Measurements from ENCODE around the gene IL17RA. TPM values are rescaled to one million over a fixed set of nuclear protein-coding genes. Genes with fewer than 3 reads are reported as not detected.

IL17RA gene
- total and polyA plus RNA-seq, 7 experiments from 2014 or later, result 45.8 to 91.8 (median 70.4) TPM

DNA sequence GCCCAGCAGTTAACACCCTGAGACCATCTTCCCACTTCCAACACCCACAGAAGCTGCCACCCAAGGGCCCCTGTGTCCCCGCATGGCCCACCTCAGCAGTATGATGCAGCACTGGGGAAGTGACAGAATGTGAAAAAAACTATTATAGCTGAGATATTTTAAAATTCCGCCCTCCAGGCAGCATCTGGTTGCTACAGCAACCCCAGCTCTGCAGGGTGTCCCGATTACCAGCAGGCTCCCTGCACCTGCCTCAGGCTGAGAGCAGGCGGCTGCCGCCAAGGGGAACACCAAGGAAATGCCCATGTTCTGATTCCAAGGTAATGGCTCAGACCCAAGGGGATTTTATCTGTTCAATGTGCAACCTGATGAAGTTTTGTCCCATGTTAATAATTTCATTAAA is 46.9 kb downstream of the IL17RA start:
- no peak for DNase-seq
- no peaks in the 10 kb centered on the region for H3K4me1 ChIP-seq (ENCODE audit: control insufficient read depth in 2 of 2, insufficient read depth in 2 of 2, low read length in 2 of 2)
- POLR2A ChIA-PET, result no interaction called here
- H3K27me3 ChIP-seq (ENCODE audit: control insufficient read depth in 2 of 2, insufficient read depth in 2 of 2, low read length in 2 of 2), result no peaks in the 10 kb centered on the region
- no peaks in the 10 kb centered on the region for H3K9me3 ChIP-seq (ENCODE audit: control insufficient read depth in 2 of 3, low read length in 3 of 3)
- no peak overlapping the region for H3K4me3 ChIP-seq (ENCODE audit: low read length)
- ATAC-seq, result no peak
- H3K27me3 Mint-ChIP-seq, result peaks cover 0 to 18% (median 0%) of the 10 kb centered on the region in 5 donors
- H3K27ac ChIP-seq (ENCODE audit: low read depth, low read length), result no peak overlapping the region
- H3K9me3 Mint-ChIP-seq, result no peaks in the 10 kb centered on the region
- CTCF ChIA-PET, result no interaction called here
- H3K4me1 Mint-ChIP-seq, result peaks cover 0 to 5% (median 0%) of the 10 kb centered on the region in 7 donors
- no peak overlapping the region for H3K27ac Mint-ChIP-seq
- H3K4me3 Mint-ChIP-seq, result no peak overlapping the region
- H3K36me3 Mint-ChIP-seq, result peaks cover 0 to 4% (median 2%) of the 10 kb centered on the region in 5 donors
- intact Hi-C loops (cut with micrococcal nuclease), result loop anchor here in 1 of 2 donors (2.0 kb wide), 1 partner anchor 15 kb away; no protein-coding TSS in a partner anchor
- H3K36me3 ChIP-seq (ENCODE audit: control insufficient read depth in 2 of 3, insufficient read depth in 3 of 3, low read length in 3 of 3), result no peaks in the 10 kb centered on the region

DNA sequence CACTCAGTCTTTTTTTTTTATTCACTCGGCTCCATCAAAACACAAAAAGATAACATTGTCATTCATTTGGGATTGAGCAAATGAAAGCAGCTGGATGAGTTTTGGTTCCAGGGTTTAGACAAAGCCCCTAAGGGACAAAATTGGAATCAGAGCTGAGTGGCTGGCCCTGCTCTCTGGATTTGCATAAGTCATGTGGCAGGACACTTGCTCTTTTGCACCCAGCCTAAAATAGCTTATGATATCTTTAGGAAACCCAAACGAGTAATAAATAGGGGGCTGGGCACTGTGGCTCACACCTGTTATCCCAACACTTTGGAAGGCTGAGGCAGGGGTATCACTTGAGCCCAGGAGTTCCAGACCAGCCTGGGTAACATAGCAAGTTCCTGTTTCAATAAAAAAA is 47.3 kb downstream of the IL17RA start:
- intact Hi-C loops (cut with micrococcal nuclease), result no loop called here
- no peak overlapping the region for H3K27ac Mint-ChIP-seq

DNA sequence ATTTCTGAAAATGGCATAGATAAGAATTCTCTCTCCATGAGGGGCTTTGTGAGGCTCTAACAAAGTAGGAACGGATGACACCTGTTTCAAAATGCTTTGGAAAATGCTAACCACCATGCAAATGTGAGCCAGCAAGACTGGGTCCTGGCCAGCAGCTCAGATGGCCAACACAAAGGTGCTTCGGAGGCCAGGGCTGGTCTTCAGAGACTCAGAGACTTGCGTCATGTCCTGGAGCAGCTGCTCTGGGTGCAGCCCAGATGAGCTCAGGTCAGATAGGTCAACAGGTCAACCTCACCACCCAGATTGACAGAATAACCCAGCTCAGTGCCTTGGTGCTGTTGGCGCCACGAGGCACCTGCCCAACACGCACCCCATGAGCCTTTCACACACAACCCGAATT is 48.3 kb downstream of the IL17RA start:
- ATAC-seq (no peak), DNase-seq (no peak)
- H3K4me3 ChIP-seq (ENCODE audit: low read length), result no peak overlapping the region
- Mint-ChIP-seq H3K27ac (no peak overlapping the region), H3K36me3 (peaks cover 2 to 4% (median 3%) of the 10 kb centered on the region in 5 donors), H3K4me1 (peaks cover 0 to 5% (median 0%) of the 10 kb centered on the region in 7 donors), H3K4me3 (no peak overlapping the region), H3K27me3 (peaks cover 0 to 14% (median 0%) of the 10 kb centered on the region in 5 donors), H3K9me3 (no peaks in the 10 kb centered on the region)
- ChIA-PET CTCF (no interaction called here), POLR2A (interaction anchor here (0.6 kb wide), 1 partner anchor 42 kb away, joined by 3 read pairs; no protein-coding TSS in a partner anchor)
- H3K9me3 ChIP-seq (ENCODE audit: control insufficient read depth in 2 of 3, low read length in 3 of 3), result no peaks in the 10 kb centered on the region
- no peaks in the 10 kb centered on the region for H3K27me3 ChIP-seq (ENCODE audit: control insufficient read depth in 2 of 2, insufficient read depth in 2 of 2, low read length in 2 of 2)
- H3K27ac ChIP-seq (ENCODE audit: low read depth, low read length), result no peak overlapping the region
- H3K36me3 ChIP-seq (ENCODE audit: control insufficient read depth in 2 of 3, insufficient read depth in 3 of 3, low read length in 3 of 3), result peaks cover 0 to 8% (median 0%) of the 10 kb centered on the region in 3 experiments
- H3K4me1 ChIP-seq (ENCODE audit: control insufficient read depth in 2 of 2, insufficient read depth in 2 of 2, low read length in 2 of 2), result no peaks in the 10 kb centered on the region
- intact Hi-C loops (cut with micrococcal nuclease), result no loop called here

More for the DNA sequence above, 47.3 kb downstream of the IL17RA start:
- ChIA-PET CTCF (no interaction called here), POLR2A (no interaction called here)
- Mint-ChIP-seq H3K36me3 (peaks cover 0 to 4% (median 2%) of the 10 kb centered on the region in 5 donors), H3K9me3 (no peaks in the 10 kb centered on the region), H3K27me3 (peaks cover 0 to 14% (median 0%) of the 10 kb centered on the region in 5 donors), H3K4me3 (no peak overlapping the region), H3K4me1 (peaks cover 0 to 5% (median 0%) of the 10 kb centered on the region in 7 donors)
- DNase-seq (no peak), ATAC-seq (no peak)
- Histone ChIP-seq H3K4me3 (ENCODE audit: low read length) (no peak overlapping the region), H3K9me3 (ENCODE audit: control insufficient read depth in 2 of 3, low read length in 3 of 3) (no peaks in the 10 kb centered on the region), H3K36me3 (ENCODE audit: control insufficient read depth in 2 of 3, insufficient read depth in 3 of 3, low read length in 3 of 3) (no peaks in the 10 kb centered on the region), H3K27ac (ENCODE audit: low read depth, low read length) (no peak overlapping the region), H3K4me1 (ENCODE audit: control insufficient read depth in 2 of 2, insufficient read depth in 2 of 2, low read length in 2 of 2) (no peaks in the 10 kb centered on the region), H3K27me3 (ENCODE audit: control insufficient read depth in 2 of 2, insufficient read depth in 2 of 2, low read length in 2 of 2) (no peaks in the 10 kb centered on the region)

DNA sequence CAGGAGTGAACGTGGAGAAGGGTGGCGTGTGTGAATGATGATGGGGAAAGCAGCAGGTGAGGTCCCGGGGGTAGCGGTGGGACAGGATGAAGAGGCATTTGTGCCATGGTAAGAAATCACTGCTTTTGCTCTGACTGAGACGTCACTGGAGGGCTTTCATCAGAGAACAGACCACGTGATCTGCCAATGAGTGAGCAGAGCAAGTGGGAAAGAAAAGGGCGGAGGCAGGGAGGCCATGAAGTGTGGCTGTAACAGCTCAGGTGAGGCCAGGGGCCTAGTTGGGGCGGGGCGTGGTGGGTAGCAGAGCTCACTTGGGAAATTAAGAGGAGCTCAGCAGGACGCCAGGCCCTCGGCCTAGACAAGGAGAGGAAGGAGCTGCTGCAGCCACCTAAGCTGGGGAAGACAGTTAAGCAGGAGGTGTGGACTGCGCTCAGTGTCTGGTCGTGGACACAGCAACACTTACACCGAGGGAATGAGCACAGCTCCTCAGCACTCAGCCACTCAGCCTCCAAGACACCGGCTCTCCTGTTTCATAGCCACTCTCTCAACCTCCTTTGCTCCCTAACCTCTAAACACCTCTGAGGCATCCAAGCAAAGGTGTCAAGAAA is 50.5 kb downstream of the IL17RA start:
- H3K9me3 Mint-ChIP-seq, result no peaks in the 10 kb centered on the region
- H3K27ac Mint-ChIP-seq, result peak overlapping the region in 1 of 9 donors; percentile 78
- intact Hi-C loops (cut with micrococcal nuclease), result no loop called here
- ChIA-PET POLR2A (interaction anchor here (0.5 kb wide), 1 partner anchor 64 kb away, joined by 3 read pairs; no protein-coding TSS in a partner anchor), CTCF (no interaction called here)
- DNase-seq, result no peak
- H3K27me3 ChIP-seq (ENCODE audit: control insufficient read depth in 2 of 2, insufficient read depth in 2 of 2, low read length in 2 of 2), result no peaks in the 10 kb centered on the region
- peaks cover 0 to 2% (median 0%) of the 10 kb centered on the region in 5 donors for H3K27me3 Mint-ChIP-seq
- no peak for ATAC-seq
- H3K36me3 Mint-ChIP-seq, result peaks cover 4 to 14% (median 7%) of the 10 kb centered on the region in 5 donors
- no peaks in the 10 kb centered on the region for H3K4me1 ChIP-seq (ENCODE audit: control insufficient read depth in 2 of 2, insufficient read depth in 2 of 2, low read length in 2 of 2)
- peaks cover 0 to 2% (median 0%) of the 10 kb centered on the region in 7 donors for H3K4me1 Mint-ChIP-seq
- H3K4me3 Mint-ChIP-seq, result no peak overlapping the region
- H3K9me3 ChIP-seq (ENCODE audit: control insufficient read depth in 2 of 3, low read length in 3 of 3), result no peaks in the 10 kb centered on the region
- H3K27ac ChIP-seq (ENCODE audit: low read depth, low read length), result no peak overlapping the region
- peaks cover 0 to 22% (median 0%) of the 10 kb centered on the region in 3 experiments for H3K36me3 ChIP-seq (ENCODE audit: control insufficient read depth in 2 of 3, insufficient read depth in 3 of 3, low read length in 3 of 3)
- H3K4me3 ChIP-seq (ENCODE audit: low read length), result no peak overlapping the region

DNA sequence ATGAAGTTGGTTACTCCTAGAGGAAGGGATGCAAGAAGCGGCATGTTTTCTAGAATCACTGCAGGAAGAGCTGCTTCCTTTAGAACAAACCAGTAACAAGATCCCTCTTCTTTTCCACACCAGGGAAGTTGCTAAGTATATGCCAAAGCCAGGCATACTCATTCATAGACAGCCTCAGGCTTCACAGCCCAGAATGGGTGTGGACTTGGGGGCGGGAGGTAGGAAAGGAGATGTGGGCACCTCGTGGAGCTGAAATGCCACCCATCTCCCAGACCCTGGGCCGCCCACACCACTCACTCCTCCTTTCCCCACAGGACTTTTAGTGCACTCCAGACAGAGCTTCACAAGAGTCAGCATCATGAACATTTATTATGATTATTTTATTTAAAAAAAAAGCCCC is 52.4 kb downstream of the IL17RA start:
- ChIA-PET CTCF (no interaction called here), POLR2A (no interaction called here)
- Histone ChIP-seq H3K4me1 (ENCODE audit: control insufficient read depth in 2 of 2, insufficient read depth in 2 of 2, low read length in 2 of 2) (no peaks in the 10 kb centered on the region), H3K27ac (ENCODE audit: low read depth, low read length) (no peak overlapping the region), H3K27me3 (ENCODE audit: control insufficient read depth in 2 of 2, insufficient read depth in 2 of 2, low read length in 2 of 2) (no peaks in the 10 kb centered on the region), H3K36me3 (ENCODE audit: control insufficient read depth in 2 of 3, insufficient read depth in 3 of 3, low read length in 3 of 3) (peaks cover 0 to 41% (median 0%) of the 10 kb centered on the region in 3 experiments), H3K9me3 (ENCODE audit: control insufficient read depth in 2 of 3, low read length in 3 of 3) (no peaks in the 10 kb centered on the region), H3K4me3 (ENCODE audit: low read length) (no peak overlapping the region)
- H3K36me3 Mint-ChIP-seq, result peaks cover 4 to 19% (median 11%) of the 10 kb centered on the region in 5 donors
- H3K4me3 Mint-ChIP-seq, result no peak overlapping the region
- peak overlapping the region in 6 of 9 donors; percentile 9 to 50 (median 42) for H3K27ac Mint-ChIP-seq
- no peak for ATAC-seq
- intact Hi-C loops (cut with micrococcal nuclease), result no loop called here
- peaks cover 0 to 3% (median 0%) of the 10 kb centered on the region in 7 donors for H3K4me1 Mint-ChIP-seq
- no peaks in the 10 kb centered on the region for H3K27me3 Mint-ChIP-seq
- no peak for DNase-seq
- H3K9me3 Mint-ChIP-seq, result no peaks in the 10 kb centered on the region

DNA sequence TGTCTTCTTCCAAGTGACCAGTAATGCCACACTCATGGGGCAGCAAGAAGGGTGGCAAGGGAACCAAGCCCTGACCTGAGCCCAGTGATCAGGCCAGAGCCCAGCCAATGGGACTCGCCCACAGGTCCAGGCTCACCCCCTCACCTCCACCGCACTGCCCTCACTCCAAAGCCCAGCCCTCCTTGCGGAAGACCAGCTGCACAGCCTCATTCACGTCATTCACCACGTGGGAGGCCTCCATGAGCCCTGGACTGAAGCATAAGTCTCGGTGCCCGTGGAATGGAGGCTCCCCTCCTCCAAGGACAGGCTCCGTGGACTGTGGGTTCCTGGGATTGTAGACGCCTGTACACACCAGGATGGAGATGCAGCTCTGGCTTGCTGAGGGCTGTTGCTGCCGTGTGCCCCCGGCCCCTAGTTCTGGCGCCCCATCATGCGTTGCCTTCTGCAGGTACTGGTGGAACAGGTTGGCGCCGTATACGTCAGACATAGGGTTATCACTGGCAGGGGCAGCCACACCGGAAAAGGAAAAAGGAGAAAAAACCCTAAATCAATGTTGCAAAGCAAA is 53.1 kb downstream of the IL17RA start:
- Histone ChIP-seq H3K9me3 (ENCODE audit: control insufficient read depth in 2 of 3, low read length in 3 of 3) (no peaks in the 10 kb centered on the region), H3K27ac (ENCODE audit: low read depth, low read length) (no peak overlapping the region), H3K27me3 (ENCODE audit: control insufficient read depth in 2 of 2, insufficient read depth in 2 of 2, low read length in 2 of 2) (no peaks in the 10 kb centered on the region), H3K36me3 (ENCODE audit: control insufficient read depth in 2 of 3, insufficient read depth in 3 of 3, low read length in 3 of 3) (peaks cover 0 to 49% (median 0%) of the 10 kb centered on the region in 3 experiments), H3K4me1 (ENCODE audit: control insufficient read depth in 2 of 2, insufficient read depth in 2 of 2, low read length in 2 of 2) (no peaks in the 10 kb centered on the region), H3K4me3 (ENCODE audit: low read length) (no peak overlapping the region)
- H3K4me3 Mint-ChIP-seq, result no peak overlapping the region
- ChIA-PET CTCF (no interaction called here), POLR2A (interaction anchor here (0.6 kb wide), 1 partner anchor 477 kb away, joined by 3 read pairs; no protein-coding TSS in a partner anchor)
- no peak overlapping the region for H3K27ac Mint-ChIP-seq
- H3K36me3 Mint-ChIP-seq, result peaks cover 4 to 22% (median 11%) of the 10 kb centered on the region in 5 donors
- ATAC-seq, result no peak
- H3K4me1 Mint-ChIP-seq, result peaks cover 0 to 3% (median 0%) of the 10 kb centered on the region in 7 donors
- no peaks in the 10 kb centered on the region for H3K27me3 Mint-ChIP-seq
- no peaks in the 10 kb centered on the region for H3K9me3 Mint-ChIP-seq
- intact Hi-C loops (cut with micrococcal nuclease), result no loop called here
- DNase-seq, result no peak

All from naive thymus-derived CD4-positive, alpha-beta T cell (primary cell).